GM18511 (cell line): ENCODE data around the gene PJA2.
A peak's percentile ranks its signal among the peaks of the same experiment; 100 is the strongest.
"Not testable (repeated sequence)": the region's sequence is repeated elsewhere in the genome, so short reads cannot be mapped to it uniquely, and the experiment has no call there.

ENCODE experiments used
- ATAC-seq: cut with Tn5 transposase; IDR thresholded peaks from one replicate; pipeline ENCODE4 v1.9.1; 2021; ENCODE audit warnings: mild to moderate bottlenecking, moderate library complexity; ENCODE audit not compliant: unreplicated experiment

The PJA2 gene, protein sequence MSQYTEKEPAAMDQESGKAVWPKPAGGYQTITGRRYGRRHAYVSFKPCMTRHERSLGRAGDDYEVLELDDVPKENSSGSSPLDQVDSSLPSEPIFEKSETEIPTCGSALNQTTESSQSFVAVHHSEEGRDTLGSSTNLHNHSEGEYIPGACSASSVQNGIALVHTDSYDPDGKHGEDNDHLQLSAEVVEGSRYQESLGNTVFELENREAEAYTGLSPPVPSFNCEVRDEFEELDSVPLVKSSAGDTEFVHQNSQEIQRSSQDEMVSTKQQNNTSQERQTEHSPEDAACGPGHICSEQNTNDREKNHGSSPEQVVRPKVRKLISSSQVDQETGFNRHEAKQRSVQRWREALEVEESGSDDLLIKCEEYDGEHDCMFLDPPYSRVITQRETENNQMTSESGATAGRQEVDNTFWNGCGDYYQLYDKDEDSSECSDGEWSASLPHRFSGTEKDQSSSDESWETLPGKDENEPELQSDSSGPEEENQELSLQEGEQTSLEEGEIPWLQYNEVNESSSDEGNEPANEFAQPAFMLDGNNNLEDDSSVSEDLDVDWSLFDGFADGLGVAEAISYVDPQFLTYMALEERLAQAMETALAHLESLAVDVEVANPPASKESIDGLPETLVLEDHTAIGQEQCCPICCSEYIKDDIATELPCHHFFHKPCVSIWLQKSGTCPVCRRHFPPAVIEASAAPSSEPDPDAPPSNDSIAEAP

DNA sequence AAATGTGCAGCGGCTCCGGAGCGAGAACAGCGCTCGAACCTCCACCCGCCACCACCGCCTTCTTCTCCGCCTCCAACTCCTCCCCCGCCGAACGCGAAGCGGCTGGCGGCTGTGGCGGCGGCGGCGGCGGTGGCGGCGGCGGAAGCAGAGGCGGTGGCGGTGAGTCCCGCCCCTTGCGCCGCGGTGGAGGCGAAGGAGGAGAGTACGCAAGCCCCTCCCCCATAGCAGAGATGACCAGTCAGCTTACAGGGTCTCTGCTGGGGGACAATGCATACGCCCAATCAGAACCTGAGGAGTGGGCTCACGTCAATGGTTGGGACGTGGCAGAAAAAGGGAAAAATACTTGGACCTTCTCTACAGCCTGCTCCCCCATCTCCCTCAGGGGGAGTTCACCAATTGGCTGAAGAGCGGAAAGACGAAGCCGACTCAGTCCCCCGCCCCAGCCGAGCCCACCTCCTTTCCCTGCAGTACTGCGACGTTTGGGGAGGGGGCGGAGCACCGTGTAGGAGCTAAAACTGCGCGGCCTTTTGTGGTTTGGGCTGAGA, at the start of gene PJA2:
Gene PJA2, minus strand, starts transcription at position 131 of the 545 bp plus-strand sequence. CDS start 26,541 bp downstream, outside the sequence.
- peak; percentile 78 for ATAC-seq

DNA sequence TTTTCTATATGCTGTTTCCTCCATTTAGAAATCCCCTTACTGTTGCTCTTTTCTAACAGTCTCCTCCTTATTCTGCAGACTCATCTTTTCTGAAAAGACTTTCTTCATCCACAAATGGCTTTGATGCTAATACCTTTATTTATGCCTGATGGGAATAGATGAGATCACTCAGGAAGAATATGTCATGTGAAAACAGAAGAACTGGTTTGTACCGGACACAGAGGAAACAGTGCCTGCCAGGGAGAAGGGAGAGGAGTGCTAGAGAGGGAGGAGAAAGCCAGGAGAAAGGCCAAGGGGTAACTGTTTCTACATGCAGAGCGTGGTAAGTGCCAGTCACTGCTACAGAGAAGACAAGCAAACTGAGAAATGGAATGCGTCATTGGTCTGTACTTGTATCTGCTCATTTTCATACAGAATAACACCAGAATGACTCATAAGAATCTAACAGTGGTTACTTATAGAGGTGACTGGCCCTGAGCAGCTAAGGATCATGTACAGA, 45.9 kb upstream of the PJA2 start:
- peak; percentile 100 for ATAC-seq

GRCh38 chr5:109454731-109455505, 45.1 kb upstream of the PJA2 start:
- ATAC-seq, result no peak

DNA sequence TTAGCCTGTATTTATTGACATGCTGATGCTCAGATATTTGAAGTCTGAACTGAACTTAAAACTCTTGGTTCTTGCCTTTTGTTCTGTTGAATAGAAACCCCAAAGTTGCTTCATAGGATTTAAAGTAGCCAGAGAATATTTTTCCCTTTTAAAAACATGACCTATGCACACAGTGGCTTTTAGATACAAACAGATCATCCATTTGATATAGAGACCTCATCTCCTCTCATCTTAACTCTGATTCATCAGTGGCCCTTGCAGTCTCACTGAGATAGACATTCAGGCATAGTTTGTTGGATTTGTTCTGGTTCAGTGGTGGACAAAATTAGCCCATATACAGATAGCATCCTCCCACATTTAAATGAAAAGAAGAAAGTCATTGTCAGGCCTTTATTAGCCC, 43.5 kb upstream of the PJA2 start:
- no peak for ATAC-seq

DNA sequence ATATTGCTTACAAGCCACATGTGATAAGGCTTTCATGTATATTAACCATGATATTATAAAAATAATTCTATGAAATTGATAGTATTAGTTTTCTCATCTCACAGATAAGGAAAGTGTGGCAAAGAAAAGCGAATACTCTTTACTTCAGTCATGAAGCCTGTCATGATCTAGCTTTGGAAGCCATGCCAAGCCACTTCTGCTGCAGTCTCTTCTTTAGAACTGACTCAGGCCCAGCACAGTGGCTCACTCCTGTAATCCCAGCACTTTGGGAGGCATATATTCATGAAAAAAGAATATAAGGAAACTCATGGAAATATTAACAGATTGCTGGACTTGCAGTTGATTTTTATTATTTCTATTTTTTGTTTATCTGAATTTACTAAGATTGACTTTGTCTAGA, 42.9 kb upstream of the PJA2 start:
- no peak for ATAC-seq

GRCh38 chr5:109451146-109451545, 41.4 kb upstream of the PJA2 start:
- no peak for ATAC-seq

DNA sequence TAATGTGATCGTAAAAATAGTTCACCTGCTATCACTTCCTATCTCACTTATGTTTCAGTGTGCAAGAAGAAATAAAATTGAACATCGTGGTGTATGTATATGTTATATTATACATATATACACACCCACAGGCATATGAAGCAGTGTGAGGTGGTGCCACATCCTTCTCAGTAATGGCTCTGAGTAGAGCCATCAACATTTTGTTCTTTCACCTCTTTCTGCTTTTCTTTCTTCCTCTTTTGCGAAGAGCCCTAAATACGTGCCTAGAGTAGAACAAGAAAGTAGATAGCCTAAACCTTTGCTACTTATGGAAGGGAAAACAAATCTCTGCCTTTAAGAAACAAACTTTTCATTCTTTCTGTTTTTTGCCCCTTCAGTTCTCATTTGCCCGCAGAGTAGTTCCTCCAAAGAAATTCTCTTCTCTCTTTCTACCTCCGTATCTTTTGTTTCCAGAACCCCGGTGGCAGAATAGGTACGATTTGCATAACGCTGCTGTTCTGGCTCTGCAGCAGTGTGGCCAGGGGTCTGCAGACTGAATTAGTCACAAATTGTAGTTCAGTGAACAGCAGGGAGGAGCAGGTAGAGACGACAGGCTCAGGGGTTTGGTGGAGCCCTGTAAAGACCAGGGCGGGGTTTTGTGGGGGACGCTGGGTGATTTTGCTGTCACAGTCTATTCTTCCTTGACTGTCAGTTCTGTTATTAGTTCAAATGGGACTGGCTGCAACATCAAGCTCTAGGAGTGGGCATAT, 40.5 kb upstream of the PJA2 start:
- ATAC-seq, result no peak

DNA sequence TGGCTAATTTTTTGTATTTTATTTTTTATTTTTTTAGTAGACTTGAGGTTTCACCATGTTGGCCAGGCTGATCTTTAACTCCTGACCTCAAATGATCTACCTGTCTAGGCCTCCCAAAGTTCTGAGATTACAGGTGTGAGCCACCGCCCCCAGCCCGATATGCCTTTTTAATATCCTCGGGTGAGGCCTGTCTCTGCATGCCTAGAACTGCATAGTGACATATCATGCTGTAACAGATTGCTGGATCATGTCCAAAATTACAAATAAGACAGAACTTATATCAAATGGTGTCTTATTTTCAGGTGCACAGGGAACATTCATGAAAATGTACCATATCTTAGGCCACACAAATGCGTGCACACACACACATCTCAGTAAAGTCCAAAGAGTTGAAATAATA, 39.1 kb upstream of the PJA2 start:
- no peak for ATAC-seq

DNA sequence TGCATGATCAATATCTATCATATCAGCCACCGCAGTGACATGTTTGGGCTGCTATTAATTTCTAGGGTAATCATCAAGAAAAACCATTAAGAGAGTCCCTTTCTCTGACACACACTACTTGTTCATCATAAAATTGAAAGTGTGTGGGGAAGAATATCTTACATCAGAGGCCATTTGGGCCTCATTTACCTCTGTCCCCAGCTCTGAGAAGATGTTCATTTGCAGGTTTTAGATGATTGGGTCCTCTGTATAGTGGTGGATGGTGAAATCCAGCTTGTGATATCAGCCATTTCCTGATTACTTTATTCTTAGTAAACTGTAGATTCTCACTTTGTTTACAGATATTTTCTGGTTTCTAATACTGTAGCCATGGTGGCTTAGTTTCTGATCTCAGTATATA, 29.8 kb upstream of the PJA2 start:
- ATAC-seq, result no peak

- ATAC-seq, result no peak
Measured at GRCh38 chr5:109426075-109426474, 16.3 kb upstream of the PJA2 start.

DNA sequence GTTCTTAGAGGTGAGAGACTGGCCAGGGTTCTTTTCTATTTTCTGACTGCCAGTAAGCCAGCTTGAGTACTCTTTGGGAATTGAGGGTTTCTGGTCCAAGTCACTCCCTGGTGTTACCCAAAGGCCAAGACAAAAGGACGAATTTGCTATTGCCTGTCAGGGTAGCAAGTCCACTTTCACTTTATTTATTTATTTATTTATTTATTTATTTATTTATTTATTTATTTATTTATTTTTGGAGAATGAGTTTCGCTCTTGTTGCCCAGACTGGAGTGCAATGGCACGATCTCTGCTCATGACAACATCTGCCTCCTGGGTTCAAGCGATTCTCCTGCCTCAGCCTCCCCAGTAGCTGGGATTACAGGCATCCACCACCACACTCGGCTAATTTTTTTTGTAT, 15.7 kb upstream of the PJA2 start:
- not testable (repeated sequence) for ATAC-seq

- ATAC-seq, result no peak
Measured at GRCh38 chr5:109421956-109422355, 12.2 kb upstream of the PJA2 start.

DNA sequence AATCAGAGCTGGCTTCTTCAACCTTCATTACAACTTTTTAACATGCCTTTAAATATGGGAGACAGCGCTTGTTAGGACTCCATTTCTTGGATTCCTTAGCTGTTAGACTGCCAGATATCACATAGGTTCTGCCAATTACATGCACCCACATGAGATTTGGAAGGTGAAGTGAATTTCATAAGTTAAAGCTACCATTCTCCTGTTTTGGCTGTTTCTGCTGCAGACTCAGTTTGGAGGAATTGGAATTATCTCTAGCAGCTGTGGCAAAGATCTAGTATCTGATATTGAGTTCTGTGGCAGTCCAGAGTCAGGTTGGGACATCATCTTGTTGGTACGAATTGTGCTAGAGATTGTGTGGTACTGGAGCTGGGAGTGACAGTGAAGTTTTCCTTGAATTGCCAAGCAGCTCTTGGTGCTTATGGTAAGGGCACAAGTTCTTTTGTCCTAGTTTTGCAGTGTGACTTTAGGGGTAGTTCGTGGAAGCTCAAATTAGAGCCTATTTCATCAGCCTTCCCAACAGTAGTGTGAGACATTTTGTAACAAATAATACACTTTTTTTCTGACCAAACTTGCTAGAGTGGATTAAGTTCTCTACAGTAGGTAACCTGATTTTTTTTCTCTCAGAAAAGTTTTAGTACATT, 9.1 kb upstream of the PJA2 start:
- ATAC-seq, result no peak

- no peak for ATAC-seq
Measured at GRCh38 chr5:109416882-109417281, 7.1 kb upstream of the PJA2 start.

DNA sequence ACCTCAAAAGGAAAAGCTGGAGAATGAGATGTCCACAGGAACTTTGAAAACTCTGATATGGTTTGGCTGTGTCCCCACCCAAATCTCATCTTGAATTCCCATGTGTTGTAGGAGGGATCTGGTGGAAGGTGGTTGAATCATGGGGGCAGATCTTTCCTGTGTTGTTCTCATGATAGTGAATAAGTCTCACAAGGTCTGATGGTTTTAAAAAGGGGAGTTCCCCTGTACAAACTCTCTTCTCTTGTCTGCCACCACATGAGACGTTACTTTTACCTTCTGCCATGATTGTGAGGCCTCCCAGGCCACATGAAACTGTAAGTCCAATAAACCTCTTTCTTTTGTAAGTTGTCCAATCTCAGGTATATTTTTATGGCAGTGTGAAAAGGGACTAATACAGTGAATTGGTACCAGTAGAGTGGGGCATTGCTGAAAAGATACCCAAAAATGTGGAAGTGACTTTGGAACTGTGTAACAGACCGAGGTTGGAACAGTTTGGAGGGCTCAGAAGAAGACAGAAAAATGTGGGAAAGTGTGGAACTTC, 4.2 kb upstream of the PJA2 start:
- not testable (repeated sequence) for ATAC-seq

DNA sequence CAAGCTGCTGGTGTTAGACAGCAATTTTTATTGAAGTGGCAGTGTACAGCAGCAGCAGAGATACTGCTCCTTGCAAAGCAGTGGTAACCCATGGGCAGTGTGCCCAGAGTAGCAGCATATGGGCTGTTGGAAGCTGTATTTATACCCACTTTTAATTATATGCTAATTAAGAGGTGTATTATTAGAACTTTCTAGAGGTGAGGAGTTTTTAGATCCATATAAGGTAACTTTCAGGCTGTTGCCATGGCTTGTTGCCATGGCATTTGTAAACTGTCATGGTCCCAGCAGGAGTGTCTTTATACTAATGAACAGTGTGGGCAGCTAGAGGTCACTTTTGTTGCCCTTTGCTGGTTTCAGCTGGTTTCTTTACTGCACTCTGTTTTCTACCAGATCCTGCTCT, 3.7 kb upstream of the PJA2 start:
- ATAC-seq, result no peak

DNA sequence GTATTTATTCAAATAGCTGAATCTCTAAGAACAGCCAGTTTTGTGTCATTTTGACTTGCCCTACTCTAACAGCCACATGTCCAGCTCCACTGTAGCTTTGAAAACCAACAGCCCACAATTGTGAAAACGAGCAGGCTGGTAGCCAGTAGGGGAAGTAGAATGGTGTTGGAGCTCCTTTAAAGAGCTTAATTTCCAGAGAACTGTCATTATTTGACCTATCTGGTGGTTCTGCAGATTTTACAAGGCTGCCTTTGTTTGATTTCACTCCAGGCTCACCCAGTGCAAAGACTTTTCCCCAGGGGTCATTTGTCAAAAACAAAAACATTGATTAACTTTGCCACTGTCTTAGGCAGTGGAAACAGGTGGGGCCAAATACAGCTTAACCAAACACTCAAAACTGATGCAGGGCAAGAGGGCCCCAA, 3.2 kb upstream of the PJA2 start:
- ATAC-seq, result no peak

- ATAC-seq, result no peak
Measured at GRCh38 chr5:109411627-109412026, 1.9 kb upstream of the PJA2 start.

- ATAC-seq, result no peak
Measured at GRCh38 chr5:109411149-109411514, 1.4 kb upstream of the PJA2 start.
